Subcutaneous abdominal adipose tissue (tissue), 5 donors: ENCODE measurements around the gene SNX3.
"Not testable (repeated sequence)": the region's sequence is repeated elsewhere in the genome, so short reads cannot be mapped to it uniquely, and the experiment has no call there.

Experiments
- H3K27ac ChIP-seq: one replicate; pipeline ENCODE4 v1.7.0; 2013; ENCODE audit warnings: low read depth, mild to moderate bottlenecking, inconsistent platforms, low read length, moderate library complexity
- H3K27me3 ChIP-seq, 5 donors: one replicate each; pipeline ENCODE4 v1.7.0; 2013; ENCODE audit warnings: low read length in 5 of 5, inconsistent platforms in 1 of 5; ENCODE audit not compliant: control insufficient read depth in 5 of 5, insufficient read depth in 4 of 5
- H3K36me3 ChIP-seq, 5 donors: one replicate each; pipeline ENCODE4 v1.7.0; 2013; ENCODE audit warnings: low read length in 5 of 5; ENCODE audit not compliant: control insufficient read depth in 5 of 5, insufficient read depth in 5 of 5
- H3K4me1 ChIP-seq, 5 donors: one replicate each; pipeline ENCODE4 v1.7.0; 2013; ENCODE audit warnings: low read length in 5 of 5, mild to moderate bottlenecking in 3 of 5, moderate library complexity in 1 of 5; ENCODE audit not compliant: control insufficient read depth in 5 of 5, insufficient read depth in 5 of 5
- H3K4me3 ChIP-seq, 5 donors: one replicate each; pipeline ENCODE4 v1.7.0; 2013; ENCODE audit warnings: low read length in 5 of 5, low read depth in 1 of 5
- H3K9ac ChIP-seq, 5 donors: one replicate each; pipeline ENCODE4 v1.7.0; 2013; ENCODE audit warnings: low read length in 5 of 5, mild to moderate bottlenecking in 4 of 5, moderate library complexity in 3 of 5
- H3K9me3 ChIP-seq, 5 donors: one replicate each; pipeline ENCODE4 v1.7.0; 2013; ENCODE audit warnings: low read length in 5 of 5; ENCODE audit not compliant: control insufficient read depth in 5 of 5
- donor health status: healthy.
- donor health status: healthy.
- donor health status: healthy.
- donor health status: healthy.
- donor health status: healthy.

Gene SNX3

DNA sequence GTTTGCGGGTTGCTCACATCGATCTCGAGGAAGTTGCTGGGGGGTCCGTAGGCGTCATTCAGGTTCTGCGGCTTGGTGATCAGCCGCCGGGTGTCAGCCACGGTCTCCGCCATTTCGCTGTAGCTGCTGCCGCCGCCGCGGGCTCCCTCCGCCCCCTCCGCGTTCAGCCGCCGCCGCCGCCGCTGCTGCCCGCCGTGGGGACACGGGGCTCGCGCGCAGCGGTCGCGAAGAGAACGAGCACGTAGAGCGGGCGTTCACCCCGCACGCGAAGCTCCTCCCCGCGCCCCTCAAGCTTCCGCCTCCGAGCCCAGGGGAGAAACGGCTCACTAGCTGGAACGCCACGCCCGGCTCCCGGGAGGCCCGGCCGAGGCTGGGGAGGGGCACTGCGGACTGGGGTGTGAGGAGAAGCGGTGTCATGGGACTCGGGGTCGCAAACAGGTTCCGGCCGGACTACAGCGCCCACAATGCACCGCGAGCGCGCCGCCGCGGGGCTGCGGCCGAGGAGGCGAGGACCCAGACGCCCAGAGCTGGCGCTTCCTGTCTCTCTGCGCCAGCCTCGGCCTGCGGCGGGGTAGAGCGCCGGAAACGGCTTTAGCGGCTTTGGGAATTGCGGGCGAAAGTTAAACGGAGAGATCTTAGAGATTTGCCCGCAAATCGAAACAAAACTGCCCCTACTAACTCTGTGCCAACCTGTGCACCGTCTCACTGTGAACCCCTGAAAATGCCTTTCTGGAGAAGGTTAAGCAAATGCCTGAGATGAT, at the start of gene SNX3:
TSS of gene SNX3 (minus strand) at position 232 of the 761 bp plus-strand sequence. CDS start at position 113, 119 bp downstream.
- no peaks in the 10 kb centered on the region for H3K27me3 ChIP-seq
- H3K4me3 ChIP-seq, result peak within 1 kb of the TSS; percentile 75 to 99 (median 91)
- peak within 1 kb of the TSS; percentile 82 to 99 (median 97) for H3K9ac ChIP-seq
- peak within 1 kb of the TSS; percentile 100 for H3K27ac ChIP-seq
- peaks cover 0 to 33% (median 26%) of the 10 kb centered on the region in 5 donors for H3K4me1 ChIP-seq
- no peaks in the 10 kb centered on the region for H3K9me3 ChIP-seq
- no peaks in the 10 kb centered on the region for H3K36me3 ChIP-seq

DNA sequence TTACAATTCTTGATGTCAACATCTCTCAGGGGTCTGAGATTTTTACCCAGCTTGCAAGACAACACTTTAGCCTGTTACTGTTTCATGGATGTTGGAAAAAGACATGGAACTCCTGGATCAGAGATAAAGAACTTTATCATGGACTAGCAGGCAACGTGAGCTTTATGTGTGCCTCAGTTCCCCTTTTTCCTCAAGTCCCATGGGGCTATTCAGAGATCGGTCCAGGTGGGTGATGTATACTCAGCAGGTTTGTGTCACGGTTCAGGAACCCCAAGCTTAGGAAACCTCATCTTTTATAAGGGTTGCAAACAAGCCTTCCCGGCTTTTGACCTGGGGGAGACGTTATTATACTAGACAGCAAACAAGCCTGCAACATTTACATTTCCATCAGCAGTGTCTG, 49.0 kb upstream of the SNX3 start:
- Histone ChIP-seq H3K9me3 (no peaks in the 10 kb centered on the region), H3K27me3 (no peaks in the 10 kb centered on the region), H3K9ac (no peak overlapping the region), H3K27ac (no peak overlapping the region), H3K4me3 (no peak overlapping the region), H3K36me3 (no peaks in the 10 kb centered on the region), H3K4me1 (no peaks in the 10 kb centered on the region)

DNA sequence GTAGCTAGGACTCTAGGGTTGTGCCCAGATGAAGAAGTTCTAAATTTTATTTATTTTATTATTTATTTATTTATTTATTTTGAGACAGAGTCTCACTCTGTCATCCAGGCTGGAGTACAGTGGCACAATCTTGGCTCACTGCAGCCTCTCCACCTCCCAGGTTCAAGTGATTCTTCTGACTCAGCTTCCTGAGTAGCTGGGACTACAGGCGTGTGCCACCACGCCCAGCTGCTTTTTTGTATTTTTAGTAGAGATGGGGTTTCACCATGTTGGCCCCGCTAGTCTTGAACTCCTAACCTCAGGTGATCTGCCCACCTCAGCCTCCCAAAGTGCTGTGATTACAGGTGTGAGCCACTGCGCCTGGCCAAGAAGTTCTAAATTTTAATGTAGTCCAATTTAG, 47.8 kb upstream of the SNX3 start:
- not testable (repeated sequence) for H3K36me3 ChIP-seq, H3K4me3 ChIP-seq, H3K9me3 ChIP-seq, H3K27ac ChIP-seq, H3K9ac ChIP-seq, H3K27me3 ChIP-seq, H3K4me1 ChIP-seq

DNA sequence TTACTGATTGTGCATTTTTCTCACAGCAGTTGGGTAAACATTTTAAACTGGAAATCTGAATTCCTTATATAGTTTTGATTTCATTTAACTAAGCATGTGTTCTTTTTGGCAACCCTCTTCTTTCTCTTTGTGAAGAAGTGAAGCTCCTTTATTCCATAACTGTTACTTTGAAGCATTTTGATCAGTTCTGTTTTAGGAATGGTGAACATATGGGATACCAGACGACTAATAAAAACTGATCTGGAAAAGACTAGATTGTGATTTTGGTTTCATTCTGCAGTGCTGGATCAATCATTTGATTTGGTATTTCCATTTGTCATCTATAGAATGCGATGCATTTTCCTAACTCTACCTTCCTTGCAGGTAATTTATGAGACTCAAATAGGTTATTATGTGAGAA, 43.8 kb upstream of the SNX3 start:
- Histone ChIP-seq H3K9ac (no peak overlapping the region), H3K27me3 (no peaks in the 10 kb centered on the region), H3K27ac (no peak overlapping the region), H3K36me3 (no peaks in the 10 kb centered on the region), H3K9me3 (no peaks in the 10 kb centered on the region), H3K4me3 (no peak overlapping the region), H3K4me1 (no peaks in the 10 kb centered on the region)

DNA sequence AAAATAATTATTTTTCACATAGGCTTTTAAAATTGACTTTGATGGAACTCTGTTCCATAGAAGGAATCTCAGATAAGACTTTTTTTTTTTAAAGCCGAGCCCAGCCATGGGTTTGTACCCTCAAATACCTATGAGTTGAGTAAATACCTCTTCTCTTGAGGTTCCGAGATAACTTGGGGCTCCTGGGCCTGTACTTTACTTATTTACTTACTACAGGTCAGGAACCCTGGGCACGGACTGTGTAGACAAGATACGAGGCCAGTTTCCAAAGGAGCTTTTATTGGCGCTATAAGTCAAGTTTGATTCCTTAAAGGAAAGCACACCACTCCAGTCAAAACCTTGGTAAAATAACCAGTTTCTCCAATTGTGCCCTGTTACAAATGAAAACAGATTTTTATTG, 41.5 kb upstream of the SNX3 start:
- no peak overlapping the region for H3K4me3 ChIP-seq
- H3K36me3 ChIP-seq, result no peaks in the 10 kb centered on the region
- H3K27ac ChIP-seq, result no peak overlapping the region
- H3K4me1 ChIP-seq, result no peaks in the 10 kb centered on the region
- no peaks in the 10 kb centered on the region for H3K9me3 ChIP-seq
- no peak overlapping the region for H3K9ac ChIP-seq
- H3K27me3 ChIP-seq, result no peaks in the 10 kb centered on the region

DNA sequence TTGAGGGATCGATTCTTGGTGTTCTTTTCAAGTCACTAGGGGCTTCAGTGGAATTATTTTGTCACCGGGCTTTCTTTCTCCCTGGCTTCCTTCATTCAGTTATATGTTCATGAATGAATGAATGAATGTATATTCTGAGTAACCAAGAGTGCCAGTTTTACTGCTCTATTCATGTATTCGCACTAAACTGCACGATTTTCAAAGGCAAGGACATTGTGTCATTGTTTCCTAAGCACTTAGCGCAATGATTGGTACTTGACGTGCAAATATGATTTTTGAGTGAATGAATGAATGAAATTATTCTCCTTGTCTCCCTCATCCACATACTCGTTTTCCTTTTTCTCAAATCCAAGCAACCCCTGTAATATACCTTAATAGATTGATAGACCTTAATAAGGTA, 34.8 kb upstream of the SNX3 start:
- no peaks in the 10 kb centered on the region for H3K9me3 ChIP-seq
- H3K4me3 ChIP-seq, result peak overlapping the region; percentile 90 to 99 (median 95)
- H3K36me3 ChIP-seq, result no peaks in the 10 kb centered on the region
- no peaks in the 10 kb centered on the region for H3K27me3 ChIP-seq
- H3K4me1 ChIP-seq, result peaks cover 0 to 16% (median 11%) of the 10 kb centered on the region in 5 donors
- H3K9ac ChIP-seq, result peak overlapping the region; percentile 70 to 98 (median 92)
- H3K27ac ChIP-seq, result peak overlapping the region; percentile 98

DNA sequence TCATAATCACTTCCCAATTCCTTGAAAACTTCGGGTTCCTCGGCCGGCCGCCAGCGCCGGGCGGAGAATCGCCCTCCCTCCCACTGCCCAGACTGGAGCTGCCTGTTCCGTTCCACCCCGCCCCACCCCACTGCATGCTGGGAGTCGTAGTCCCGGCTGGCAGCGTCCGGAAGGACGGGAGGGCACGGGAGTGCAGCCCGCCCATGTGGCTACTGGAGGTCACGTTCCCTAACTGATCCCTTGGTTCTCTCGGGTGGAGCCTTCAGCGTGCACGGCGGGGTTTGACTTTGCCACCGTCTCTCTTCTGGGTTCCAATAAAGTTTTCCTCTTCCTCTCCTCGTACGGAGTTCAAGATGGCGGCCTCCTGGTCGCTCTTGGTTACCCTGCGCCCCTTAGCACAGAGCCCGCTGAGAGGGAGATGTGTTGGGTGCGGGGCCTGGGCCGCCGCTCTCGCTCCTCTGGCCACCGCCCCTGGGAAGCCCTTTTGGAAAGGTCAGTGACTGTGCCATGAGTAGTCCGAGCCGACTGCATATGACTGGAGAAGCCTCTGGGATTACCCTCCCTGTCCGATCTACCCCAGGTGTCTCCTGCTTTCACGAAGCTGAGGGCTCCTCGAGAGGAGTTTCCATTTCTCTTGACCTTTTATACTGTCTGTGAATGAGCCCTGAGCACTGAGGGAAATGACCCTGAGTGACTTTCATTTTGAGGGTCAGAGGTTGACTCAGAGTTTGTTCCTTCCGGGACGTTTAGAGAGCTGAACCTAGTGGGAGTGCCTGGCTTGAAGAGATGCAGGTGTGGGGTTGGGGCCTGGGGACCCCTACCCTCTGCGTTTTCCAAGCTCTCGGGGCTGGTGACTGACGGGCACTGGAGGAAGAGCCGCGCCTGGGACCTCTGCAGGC, 34.1 kb upstream of the SNX3 start, which contains the start of gene AFG1L:
TSS of gene AFG1L (plus strand) at position 328 of the 899 bp plus-strand sequence. CDS start at position 354, 26 bp downstream.
- Histone ChIP-seq H3K27ac (peak within 1 kb of the TSS; percentile 98), H3K36me3 (no peaks in the 10 kb centered on the region), H3K9me3 (no peaks in the 10 kb centered on the region), H3K4me3 (peak within 1 kb of the TSS; percentile 90 to 99 (median 95)), H3K27me3 (no peaks in the 10 kb centered on the region), H3K4me1 (peaks cover 0 to 16% (median 11%) of the 10 kb centered on the region in 5 donors), H3K9ac (peak within 1 kb of the TSS; percentile 70 to 98 (median 92))

DNA sequence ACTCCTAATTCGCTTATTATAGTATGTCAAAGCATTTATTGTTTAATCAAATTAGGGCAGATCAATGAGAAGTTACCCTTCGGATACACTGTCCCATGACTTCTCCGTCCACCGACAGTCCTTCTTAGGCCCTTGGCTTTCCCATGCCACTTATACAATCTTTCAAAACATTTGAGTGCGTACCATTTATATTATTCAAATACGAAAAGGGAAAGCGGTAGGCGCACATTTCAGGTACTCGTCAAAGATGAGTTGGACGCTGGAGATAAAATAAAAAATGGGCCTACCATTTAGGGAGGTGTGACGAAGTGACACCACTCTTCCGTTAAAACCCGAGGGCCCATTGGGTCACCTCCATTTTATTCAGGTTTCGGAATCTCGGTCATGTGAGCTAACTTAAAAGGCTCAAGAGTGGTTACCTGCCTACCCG, 33.5 kb upstream of the SNX3 start:
- Histone ChIP-seq H3K4me1 (peaks cover 0 to 16% (median 11%) of the 10 kb centered on the region in 5 donors), H3K27me3 (no peaks in the 10 kb centered on the region), H3K4me3 (peak overlapping the region; percentile 67 to 99 (median 95)), H3K9me3 (no peaks in the 10 kb centered on the region), H3K9ac (peak overlapping the region; percentile 70 to 98 (median 92)), H3K27ac (peak overlapping the region; percentile 98), H3K36me3 (no peaks in the 10 kb centered on the region)

DNA sequence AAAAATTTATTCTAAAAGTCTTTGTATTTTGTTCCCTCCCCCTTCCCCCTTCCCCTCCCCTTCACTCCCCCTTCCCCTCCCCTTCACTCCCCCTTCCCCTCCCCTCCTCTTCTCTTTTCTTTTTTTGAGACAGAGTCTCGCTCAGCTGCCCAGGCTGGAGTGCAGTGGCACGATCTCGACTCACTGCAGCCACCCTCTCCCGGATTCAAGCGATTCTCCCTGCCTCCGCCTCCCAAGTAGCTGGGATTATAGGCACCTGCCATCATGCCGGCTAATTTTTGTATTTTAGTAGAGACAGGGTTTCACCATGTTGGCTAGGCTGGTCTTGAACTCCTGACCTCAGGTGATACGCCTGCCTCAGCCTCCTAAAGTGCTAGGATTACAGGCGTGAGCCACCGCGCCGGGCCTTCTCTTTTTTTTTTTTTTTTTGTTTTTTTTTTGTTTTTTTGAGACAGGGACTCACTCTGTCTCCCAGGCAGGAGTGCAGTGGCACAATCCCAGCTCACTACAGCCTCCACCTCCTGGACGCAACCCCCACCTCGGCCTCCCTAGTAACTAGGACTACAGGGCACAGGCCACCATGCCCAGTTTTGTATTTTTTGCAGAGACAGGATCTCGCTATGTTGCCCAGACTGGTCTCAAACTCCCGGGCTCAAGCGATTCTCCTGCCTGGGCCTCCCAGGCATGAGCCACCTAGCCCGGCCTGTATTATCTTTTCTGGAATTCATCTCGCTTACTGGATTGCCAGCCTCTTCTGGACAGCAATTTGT, 32.9 kb upstream of the SNX3 start:
- peak overlapping the region; percentile 98 for H3K27ac ChIP-seq
- H3K36me3 ChIP-seq, result no peaks in the 10 kb centered on the region
- no peaks in the 10 kb centered on the region for H3K9me3 ChIP-seq
- H3K9ac ChIP-seq, result no peak overlapping the region
- peak overlapping the region; percentile 67 to 99 (median 95) for H3K4me3 ChIP-seq
- H3K4me1 ChIP-seq, result peaks cover 0 to 16% (median 11%) of the 10 kb centered on the region in 5 donors
- H3K27me3 ChIP-seq, result no peaks in the 10 kb centered on the region
